Nucleus accumbens (tissue), 56 donors: Measurements from ENCODE around the gene TNFAIP2.
A peak's percentile ranks its signal among the peaks of the same experiment; 100 is the strongest.

Experiments used
- DNase-seq, 56 donors: peaks; one replicate each; lab custom pipeline; 2025; lab: John Stamatoyannopoulos, UW

Gene TNFAIP2

DNA sequence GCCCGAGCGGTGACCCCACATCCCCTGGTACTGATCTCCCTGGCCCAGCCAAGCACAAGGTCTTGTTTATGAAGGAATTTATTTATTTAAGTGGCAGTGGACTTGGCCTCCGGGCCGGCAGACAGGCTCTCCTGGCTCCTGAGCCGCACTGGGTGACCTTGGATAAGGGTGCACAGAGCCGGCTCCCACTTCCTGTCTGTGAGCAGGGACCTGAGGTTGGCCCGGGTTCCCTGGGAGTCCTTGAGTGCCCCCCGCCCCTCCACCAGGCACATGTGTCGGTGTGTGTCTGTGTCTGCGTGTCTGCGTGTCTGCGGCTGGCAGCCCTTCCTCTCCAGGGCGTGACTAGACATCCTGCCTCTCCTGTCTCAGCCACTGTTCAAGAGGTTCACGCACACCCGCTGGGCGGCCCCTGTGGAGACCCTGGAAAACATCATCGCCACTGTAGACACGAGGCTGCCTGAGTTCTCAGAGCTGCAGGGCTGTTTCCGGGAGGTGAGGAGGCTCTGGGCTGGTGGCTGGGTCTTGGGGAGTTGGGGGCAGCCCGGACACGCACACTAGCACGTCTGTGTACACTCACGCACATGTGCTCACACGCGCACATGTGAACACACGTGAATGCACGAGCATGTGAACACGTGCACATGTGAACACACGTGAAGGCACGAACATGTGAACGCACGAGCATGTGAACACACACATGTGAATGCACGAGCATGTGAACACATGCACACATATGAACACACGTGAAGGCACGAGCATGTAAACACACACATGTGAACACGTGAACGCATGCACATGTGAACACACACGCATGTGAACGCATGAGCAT lies 9.3 kb downstream of the TNFAIP2 start:
- no peak for DNase-seq

DNA sequence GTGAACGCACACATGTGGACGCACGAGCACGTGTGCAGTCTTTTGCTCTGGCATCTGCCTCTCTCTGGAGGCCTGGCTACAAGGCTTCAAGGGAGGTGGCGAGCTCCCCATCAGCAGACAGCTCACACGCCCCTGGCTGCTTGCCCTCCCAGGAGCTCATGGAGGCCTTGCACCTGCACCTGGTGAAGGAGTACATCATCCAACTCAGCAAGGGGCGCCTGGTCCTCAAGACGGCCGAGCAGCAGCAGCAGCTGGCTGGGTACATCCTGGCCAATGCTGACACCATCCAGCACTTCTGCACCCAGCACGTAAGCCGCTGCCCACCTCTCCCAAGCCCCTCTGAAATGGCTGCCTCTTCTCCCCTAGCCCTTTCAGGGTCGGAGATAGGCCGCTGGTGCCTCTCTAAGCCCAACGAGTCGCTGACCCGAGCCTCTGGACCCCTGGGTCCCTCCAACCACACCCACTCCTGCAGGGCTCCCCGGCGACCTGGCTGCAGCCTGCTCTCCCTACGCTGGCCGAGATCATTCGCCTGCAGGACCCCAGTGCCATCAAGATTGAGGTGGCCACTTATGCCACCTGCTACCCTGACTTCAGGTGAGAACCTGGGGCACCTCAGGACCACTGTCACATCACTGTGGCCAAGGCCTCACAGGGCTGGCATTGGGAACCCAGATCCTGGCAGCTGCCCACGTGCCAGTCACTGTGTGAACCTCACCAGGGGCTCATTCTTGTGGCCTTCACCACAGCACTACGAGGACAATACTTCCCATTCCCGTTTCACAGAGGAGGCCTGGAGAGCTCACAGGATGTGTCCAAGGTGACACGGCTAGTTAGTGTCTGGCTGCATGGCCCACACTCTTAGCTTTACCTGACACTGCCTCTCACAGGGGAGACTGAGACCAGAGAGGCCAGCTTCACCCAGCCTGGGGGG lies 10.2 kb downstream of the TNFAIP2 start:
- DNase-seq, result no peak

DNA sequence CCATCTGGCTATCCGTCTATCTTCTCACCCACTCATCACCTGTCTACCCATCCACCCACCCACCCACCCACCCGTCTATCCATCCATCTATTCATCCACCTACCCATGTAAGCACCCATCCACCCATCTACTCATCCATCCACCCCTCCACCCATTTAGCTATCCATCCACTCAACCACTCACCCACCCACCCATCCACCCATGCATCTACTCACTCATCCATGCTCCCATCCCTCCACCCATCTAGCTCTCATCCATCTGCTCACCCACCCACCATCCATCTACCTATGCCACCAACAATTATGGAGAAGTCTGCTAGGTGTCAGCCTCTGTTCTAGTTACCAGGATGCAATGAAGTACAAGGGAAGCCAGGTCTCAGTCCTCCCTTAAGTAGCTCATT lies 11.1 kb downstream of the TNFAIP2 start:
- DNase-seq, result no peak

DNA sequence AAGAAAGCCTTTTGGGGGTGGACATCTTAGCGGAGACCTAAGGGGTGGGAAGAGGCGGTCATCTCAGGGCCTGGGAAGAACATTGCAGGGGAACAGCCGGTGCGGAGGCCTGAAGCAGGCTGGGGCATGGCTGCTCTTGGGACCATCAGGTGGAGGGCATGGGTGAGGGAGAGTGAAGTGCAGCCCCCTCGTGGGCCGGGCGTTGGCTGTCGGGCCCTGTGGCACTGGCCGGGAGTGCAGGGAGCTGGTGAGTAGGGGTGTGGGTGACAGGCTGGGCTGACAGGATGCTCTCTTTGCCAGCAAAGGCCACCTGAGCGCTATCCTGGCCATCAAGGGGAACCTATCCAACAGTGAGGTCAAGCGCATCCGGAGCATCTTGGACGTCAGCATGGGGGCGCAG lies 11.7 kb downstream of the TNFAIP2 start:
- no peak for DNase-seq

DNA sequence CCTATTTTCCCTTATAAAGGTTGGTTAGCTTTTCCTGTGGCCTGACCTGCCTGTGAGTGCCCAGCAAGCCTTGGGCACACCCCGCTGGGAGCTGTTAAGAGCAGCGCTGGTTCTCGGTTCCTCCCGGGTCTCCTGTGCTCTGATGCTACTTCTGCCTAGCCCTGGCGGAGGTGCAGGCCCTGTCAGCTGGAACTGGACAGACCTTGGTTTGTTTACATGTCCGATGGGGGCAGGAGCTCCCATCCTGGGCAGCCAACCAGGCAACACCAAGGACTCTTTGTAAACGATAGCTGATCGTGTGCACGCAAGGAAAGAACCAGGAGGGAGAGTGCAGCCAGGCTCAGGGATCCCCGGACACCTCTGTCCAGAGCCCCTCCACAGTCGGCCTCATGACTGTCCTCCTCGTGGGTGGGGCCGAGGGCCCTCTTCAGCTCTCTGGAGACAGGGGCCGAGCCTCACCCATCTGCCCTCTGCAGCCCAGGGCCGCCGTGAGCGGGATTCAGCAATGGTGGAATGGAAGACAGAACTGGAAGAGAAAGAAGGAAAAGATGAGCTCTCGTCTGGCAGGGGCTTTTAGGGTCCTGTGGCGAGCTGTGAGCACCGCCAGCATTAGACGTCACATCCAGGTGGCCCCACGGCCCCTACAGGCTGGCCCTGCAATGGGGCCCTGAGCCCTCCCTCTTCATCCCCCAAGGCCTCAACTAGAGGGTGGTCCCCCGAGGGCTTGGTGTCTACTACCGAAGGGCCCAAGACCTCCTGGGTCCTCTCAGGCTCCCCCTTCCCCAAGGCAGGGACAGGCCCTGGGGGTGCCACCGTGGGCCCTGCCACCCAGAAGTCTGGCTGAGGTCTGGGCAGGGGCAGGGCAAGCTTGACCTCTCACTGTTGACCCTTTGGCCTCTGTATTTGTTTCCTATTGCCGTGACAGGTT lies 12.3 kb downstream of the TNFAIP2 start:
- DNase-seq, result no peak

DNA sequence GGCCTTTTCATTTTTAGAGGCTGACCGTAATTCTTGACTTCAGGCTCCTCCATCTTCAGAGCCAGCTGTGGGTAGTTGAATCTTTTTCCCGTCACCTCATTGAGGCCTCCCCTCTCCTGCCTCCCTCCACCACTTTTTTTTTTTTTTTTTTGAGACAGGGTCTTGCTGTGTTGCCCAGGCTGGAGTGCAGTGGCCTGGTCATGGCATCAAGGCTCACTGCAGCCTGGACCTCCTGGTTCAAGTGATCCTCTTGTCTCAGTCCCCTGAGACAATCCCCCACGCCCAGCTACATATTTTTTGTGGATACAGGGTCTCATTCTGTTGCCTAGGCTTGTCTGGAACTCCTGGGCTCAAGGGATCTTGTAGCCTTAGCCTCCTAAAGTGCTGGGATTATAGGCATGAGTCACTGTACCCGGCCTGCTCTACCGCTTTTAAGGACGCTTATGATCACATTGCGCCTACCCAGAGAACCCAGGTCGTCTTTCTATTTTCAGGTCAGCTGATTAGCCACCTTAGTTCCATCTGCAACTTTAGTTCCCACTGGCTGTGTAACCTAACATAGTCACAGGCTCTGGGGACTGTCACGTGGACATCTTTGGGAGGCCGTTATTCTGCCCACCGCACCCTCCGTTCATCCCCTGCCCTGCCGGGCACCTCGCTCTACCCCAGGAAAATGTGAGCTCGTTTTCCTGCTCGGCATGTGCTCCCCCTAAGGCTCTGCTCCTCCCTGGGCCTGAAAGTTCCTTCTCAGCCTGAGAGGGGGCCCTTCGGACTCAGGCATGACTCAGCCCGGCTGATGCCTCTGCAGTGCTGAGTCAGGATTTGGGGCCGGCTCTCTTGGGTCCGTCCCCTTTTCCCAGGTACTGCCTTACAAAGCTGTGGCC lies 13.4 kb downstream of the TNFAIP2 start:
- DNase-seq, result peak in 3 of 56 donors; percentile 23 to 39 (median 29)

DNA sequence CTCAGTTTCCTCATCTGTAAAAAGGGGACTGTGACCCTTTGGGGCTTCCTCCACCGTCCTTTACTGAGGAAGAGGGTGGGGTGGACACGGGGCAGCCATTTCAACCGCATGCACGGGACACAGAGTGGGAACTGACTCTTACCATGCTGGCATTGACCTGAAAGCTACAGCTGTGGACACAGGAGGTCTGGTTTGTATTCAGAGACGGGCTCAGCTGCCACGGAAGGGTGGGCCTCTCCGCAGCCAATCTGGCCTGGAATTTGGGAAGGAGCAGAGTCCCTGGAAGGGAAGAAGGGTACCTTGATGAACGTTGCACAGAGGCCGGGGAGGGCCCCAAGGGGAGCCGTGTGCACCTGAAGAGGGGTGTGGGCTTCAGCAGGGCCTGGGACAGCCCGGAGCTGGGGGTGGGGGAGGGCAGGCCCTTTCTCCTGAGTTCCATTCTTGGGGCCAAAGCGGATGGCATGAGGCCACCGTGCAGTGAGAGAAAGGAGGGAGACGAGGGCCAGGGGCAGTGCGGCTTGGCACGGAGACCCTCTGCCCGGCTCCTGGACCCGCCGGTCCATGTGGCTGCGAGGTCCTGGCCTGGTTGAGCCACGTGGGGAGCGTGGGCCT lies 14.5 kb downstream of the TNFAIP2 start:
- DNase-seq, result no peak

DNA sequence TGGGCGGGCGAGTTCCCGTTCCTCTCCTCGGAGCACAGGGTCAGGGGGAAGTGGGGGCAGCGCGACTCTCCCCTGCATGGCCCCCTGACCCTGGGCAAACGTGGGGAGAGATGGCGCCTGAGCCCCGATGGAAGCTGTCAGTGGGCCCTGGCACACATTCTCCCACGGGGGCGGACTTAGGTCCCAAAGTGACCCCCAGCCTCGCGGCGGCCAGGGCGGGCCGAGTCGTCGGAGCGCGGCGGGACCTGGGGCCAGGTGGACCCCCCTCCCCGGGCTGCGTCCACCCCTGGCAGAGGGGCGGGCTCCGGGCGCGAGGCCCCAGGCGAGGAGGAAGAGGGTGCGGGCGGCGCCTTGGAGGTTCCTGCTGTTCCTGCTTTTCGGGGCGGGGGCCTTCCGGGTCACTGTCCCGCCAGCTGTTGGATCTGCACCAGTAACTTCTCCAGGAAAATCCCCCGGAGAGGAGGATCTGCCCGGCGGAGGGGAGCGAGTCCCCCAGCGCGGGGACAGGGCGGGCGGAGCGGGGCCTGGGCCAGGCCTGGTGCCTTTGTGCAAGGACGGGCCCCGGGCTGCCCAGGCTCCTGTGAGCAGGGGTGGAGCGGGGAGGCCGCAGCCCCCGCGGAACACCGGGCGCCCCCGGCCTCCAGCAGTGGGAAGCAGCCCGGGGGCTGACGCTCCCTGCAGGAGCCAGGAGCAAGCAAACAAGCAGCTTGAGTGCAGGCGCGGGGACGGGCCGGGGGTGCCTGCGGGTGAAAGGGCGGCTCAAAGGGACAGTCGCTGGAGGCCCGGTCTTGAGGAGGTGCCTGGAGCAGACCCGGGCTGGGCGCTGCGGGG lies 15.3 kb downstream of the TNFAIP2 start:
- peak in 1 of 56 donors; percentile 18 for DNase-seq

DNA sequence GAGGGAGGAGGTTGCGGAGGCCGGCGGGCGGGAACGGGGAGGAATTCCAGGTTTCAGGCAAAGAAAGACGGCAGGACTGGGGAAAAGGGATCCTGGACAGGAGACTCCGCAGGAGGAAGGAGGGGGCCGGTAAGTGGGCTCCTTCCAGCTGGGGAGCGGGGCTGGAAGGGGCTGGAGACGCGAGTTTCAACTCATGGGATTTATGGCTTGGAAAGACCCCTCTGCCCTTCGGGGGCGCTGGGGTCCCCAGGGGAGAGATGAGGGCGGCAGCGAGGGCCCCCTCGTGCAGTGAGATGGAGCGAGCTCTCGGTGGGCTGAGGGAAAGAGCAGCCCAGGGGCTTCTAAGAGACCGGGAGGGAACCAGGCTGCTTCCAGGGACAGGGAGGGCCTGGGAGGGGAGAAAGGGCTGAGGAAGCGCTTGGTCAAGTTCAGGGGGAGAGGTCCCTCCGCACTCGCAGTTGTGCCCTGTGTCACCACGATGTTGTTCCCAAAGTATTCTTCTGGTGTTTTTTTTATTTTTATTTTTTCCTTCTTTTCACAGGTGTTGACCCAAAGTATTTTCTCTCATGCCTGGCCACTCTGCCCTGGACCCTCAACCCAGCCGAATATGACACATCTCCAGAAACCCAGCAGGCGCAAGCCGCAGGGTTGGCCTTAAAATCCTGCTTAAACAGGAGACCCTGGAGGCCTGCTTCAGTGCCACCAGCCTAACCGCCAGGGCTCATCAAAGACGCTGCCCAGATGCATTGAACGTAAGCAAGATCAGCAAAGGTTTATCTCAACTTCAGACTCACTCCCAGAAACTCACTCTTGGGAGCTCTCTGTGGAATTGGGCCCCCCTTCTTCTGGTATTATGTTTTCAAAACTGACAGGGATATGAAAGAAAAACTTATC lies 16.1 kb downstream of the TNFAIP2 start:
- DNase-seq, result no peak

DNA sequence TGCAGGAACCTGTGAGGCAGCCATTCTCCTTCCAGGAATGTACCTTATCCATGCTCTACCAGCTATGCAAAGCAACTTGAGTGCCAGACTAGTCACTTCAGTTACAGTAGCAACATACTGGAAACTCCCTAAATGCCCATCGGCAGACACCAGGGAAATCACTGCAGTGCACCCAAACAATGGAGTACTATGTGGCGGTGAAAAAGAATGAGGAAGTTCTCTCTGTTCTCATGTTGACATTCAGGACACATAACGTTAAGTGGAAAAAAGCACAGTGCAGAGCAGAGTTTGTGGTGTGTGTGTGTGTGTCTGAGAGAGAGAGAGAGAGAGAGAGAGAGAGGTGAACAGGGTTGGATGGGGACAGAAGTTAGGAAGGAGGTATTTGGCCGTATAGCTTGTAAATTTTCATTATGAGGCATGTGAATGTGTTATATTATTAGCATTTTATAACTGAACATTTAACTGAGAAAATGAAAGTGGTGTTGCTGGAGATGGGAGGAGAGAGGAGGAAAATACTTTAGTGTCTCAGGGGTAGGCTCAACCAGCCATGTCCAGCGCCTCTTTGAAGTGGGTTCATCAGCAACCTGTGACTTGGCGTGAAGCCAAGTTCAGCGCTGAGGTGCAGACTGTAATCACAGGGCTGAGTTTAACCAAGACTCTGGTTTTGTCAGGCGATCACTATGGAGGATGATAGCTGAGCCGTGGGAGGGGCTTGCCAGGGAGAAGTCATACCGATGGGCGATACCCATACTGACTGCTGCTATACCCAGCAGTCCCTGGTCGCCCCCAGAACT lies 17.3 kb downstream of the TNFAIP2 start:
- DNase-seq, result no peak

DNA sequence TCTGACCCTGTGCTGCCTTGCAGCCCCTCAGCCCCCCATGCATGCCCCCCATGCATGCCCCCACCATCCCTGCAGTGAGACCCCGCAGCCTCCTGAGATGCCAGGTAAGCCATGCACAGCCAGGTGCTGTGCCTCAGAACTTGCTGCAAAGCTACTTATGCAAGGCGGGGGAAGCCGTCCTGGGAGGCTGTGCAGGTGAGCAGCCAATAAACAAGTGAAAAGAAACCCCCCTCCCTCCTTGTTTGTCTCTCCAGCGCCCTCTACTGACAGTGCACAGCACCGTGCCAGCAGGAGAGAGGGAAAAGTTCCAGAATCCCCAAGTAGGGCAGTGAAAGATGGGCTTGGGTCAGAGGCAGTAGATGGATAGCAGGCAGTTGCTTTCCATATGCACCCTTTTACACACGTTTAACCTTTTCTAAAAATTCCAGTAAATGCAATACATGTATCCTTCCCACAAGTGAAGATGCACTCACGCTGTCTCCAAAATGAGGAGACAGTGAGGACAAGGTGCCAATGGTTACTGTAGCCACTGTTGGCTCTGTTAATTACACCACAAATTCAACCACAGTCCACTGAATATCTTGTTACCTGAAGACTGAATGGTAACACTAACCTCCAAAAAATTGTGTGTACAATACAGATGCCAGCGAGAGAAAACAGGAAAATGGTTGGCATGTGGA lies 18.0 kb downstream of the TNFAIP2 start:
- DNase-seq, result peak in 4 of 56 donors; percentile 7 to 30 (median 14)

DNA sequence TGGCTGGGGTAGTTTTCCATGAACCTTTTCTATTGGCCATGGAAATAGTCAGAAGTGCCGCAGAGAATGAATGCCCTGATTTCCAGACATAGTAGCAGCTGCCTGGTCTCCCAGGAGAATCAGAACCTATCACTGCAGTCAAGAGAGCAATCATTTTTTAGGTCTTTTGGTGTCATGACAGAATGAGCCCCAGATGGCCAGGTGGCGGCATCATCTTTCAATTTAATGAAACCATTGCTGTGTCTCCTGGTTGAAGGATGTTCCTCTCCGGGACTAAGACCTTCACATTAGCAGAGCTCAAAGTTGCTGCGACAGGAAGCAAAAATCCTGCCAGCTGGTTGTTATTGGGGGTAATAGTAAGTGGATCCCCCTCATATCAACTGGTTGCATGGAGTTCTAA lies 18.8 kb downstream of the TNFAIP2 start:
- no peak for DNase-seq

DNA sequence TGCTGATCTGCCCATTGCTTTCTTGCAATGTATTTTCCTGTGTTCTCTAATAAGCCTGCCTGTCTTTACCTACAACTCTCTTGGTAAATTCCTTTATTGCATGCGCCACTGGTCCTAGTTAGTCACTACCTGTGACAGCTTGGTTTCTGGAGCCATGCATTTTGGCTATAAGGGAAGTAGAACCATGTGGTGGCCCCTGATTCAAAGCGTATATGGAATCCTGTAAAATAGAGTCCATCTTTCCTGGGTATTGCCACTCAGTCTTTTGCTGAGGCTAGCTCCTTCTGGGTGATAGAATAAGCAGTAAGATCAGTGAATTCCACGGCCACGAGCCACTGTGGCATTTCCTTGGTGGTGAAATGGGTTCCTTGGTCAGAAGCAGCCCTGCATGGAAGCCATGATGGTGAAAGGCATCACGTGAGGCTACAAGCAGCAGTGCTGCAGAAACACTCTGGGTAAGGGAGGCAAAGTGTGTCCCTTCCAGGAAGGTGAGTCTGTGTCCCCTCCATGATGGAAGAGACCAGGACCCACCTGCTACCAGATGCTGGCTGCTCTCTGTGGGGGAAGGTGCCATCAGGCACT lies 19.6 kb downstream of the TNFAIP2 start:
- no peak for DNase-seq

DNA sequence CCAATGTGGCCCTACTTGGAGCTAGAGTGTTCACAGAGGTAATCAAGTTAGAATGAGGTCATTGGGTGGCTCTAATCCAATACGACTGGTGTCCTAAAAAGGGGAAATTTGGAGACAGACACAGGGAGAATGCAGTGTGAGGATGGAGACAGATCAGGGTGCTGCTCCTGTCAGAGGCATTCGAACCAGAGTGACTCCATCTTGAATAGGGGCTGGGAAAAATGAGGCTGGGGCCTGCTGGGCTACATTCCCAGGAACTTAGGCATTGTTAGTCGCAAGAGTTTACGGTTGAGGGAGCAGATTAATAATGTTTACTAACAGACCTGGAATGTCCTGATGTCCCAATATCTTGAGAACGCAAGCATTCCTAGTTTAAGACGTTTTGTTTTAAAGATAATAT lies 20.2 kb downstream of the TNFAIP2 start:
- no peak for DNase-seq

DNA sequence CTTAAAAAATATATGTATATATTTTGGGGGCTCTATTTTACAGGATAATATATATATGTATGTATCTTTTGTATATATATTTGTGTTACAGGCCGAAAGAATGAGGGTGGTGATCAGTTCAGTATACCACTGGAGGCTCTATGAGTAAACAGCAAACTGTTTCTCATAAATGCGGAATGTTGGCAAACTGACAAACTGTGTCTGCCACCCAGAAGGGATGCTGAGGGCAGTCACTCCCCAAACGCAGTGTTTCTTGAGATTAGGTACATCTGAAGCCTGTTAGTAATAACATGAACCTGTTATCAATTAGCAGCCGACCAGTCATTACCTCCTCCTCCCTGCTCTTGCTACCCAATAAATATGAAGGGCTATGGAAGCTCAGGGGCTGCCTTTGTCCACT lies 20.8 kb downstream of the TNFAIP2 start:
- DNase-seq, result no peak
